NCI-H82 treated with DMSO at 0.1 percent for 48 hours (cell line): Measurements from ENCODE around the gene QRICH2.
"Not testable (repeated sequence)": the region's sequence is repeated elsewhere in the genome, so short reads cannot be mapped to it uniquely, and the experiment has no call there.

ENCODE experiments used
- DNase-seq: peaks from one replicate; lab custom pipeline; 2025; ENCODE audit not compliant: unreplicated experiment; lab: John Stamatoyannopoulos, UW

The QRICH2 gene

GRCh38 chr17:76252040-76252954 is 55.8 kb downstream of the QRICH2 start:
- DNase-seq, result no peak

- no peak for DNase-seq
Measured at GRCh38 chr17:76251478-76252039, 56.5 kb downstream of the QRICH2 start.

GRCh38 chr17:76250141-76250540 is 57.9 kb downstream of the QRICH2 start:
- DNase-seq, result no peak

GRCh38 chr17:76248013-76248782 is 59.9 kb downstream of the QRICH2 start:
- DNase-seq, result no peak

GRCh38 chr17:76247304-76247703 is 60.8 kb downstream of the QRICH2 start:
- DNase-seq, result no peak

GRCh38 chr17:76246080-76247066 is 61.7 kb downstream of the QRICH2 start:
- DNase-seq, result no peak

GRCh38 chr17:76244721-76245120 is 63.4 kb downstream of the QRICH2 start:
- not testable (repeated sequence) for DNase-seq

GRCh38 chr17:76243826-76244679 is 64.0 kb downstream of the QRICH2 start:
- DNase-seq, result no peak

GRCh38 chr17:76241691-76242255 is 66.3 kb downstream of the QRICH2 start:
- no peak for DNase-seq

- no peak for DNase-seq
Measured at GRCh38 chr17:76241204-76241538, 66.9 kb downstream of the QRICH2 start.

- no peak for DNase-seq
Measured at GRCh38 chr17:76240461-76241203, 67.4 kb downstream of the QRICH2 start, which contains the start of gene RNF157. Gene RNF157, minus strand, starts transcription at chr17:76240493. Its CDS starts 253 bp downstream, at chr17:76240240.

GRCh38 chr17:76239538-76240274 is 68.4 kb downstream of the QRICH2 start:
- DNase-seq, result no peak

- DNase-seq, result no peak
Measured at GRCh38 chr17:76238847-76239537, 69.1 kb downstream of the QRICH2 start.

GRCh38 chr17:76237859-76238313 is 70.2 kb downstream of the QRICH2 start:
- no peak for DNase-seq

- no peak for DNase-seq
Measured at GRCh38 chr17:76236603-76237002, 71.5 kb downstream of the QRICH2 start.

- no peak for DNase-seq
Measured at GRCh38 chr17:76235883-76236282, 72.2 kb downstream of the QRICH2 start.

GRCh38 chr17:76234354-76234679 is 73.8 kb downstream of the QRICH2 start:
- no peak for DNase-seq
